Measurements from ENCODE around the gene SMU1.

The SMU1 gene

GRCh38 chr9:33076046-33077004 lies at the start of gene SMU1:
Gene SMU1, minus strand, starts transcription at chr9:33076674. Its CDS starts 66 bp downstream, at chr9:33076608.
- peak; percentile 98 for DNase-seq

GRCh38 chr9:33125461-33125860 lies 49.0 kb upstream of the SMU1 start:
- no peak for DNase-seq

DNA sequence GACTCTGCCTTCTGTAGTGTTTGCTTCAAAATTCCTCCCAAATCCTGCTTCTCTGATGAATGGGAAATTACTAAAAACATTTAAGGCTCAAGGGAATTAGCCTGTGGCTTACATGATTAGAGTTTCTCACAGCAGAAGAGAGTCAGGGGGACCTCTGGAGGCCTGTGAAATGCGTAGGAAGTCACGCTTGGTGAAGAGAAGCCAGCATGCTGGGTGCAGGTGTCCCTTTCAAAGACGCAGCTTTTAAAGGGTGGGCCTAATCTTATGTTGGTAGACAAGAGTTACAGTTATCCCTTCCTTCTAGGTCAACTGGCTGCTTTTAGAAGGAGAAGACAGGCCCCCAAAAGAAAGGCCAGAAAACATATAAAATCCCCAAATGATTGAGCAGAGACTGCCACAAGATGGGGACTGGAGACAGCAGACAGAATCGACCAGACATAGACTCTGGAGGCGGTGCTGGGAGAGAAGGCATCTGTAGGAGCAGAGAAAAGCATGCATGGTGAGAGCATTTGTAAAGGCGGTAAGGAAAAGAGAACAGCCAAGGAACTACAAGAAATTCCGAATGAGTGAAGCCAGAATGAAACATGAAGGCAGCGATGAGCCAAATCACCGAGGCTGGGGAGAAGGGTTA lies 48.4 kb upstream of the SMU1 start:
- DNase-seq: peak; percentile 60

DNA sequence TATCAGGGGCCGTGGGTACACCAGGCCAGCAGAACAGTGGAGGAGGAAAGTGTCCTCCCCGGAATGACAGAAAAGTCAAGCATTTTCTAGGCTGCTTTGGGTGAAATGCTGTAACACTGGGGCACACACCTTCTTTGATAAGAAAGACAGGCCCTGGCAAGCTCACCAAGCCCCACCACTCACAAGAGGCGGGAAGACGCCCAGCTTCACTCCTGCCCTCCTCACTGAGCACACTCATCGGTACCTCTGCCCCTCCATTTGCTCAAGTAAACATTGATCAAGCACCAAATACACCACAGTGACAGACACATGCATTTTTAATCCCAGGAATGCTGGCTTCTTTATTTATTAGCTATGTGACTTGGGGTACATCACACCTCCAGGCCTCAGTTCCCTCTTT lies 47.6 kb upstream of the SMU1 start:
- DNase-seq: no peak

DNA sequence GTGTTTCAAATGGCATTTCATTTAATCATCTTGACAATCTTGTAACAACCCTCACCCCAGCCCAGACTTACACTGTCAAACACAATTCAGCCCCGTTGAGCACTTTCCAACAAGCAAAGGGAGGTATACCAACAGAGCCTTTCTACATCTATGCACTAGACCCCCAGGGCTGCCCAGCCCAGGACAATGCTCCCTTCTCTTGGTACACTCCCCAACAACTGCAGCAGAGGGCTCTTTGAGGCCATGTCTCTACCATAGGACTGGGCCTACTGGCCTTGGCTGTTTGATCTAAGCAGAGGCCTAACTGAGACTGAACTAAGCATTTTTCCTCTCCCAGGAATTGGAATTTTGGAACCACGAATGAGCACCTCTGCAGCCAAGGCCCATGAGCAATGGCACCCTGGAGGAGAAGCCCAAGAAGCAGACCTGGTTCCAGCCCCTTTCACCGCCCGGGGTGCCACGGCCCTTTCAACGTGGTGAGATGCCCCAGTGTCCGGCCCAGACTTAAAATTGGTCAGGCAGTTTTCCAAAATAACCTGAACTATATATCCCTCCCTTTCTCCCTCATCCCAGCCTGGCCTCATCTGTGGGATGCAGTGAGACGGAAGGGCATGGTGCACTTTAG lies 47.0 kb upstream of the SMU1 start:
- no peak for DNase-seq

DNA sequence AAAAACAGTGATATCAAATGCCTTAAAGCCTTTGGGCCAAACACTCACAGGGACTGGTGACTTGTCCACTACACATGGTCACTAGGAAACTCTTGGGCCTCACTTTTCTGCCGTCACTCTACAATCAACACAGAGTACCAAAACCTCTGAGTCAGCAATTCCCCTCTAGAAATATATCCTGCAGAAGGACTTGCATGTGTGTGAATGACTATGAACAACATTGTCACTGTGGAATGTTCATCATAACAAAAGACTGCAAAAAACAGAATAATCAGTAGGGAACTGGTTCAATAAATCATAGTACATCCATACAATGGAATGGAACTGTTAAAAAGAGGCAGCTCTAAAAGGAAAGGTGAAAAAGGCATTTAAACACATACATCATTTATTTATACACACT lies 44.1 kb upstream of the SMU1 start:
- no peak for DNase-seq

- peak; percentile 17 for DNase-seq
Measured at GRCh38 chr9:33117796-33118195, 41.3 kb upstream of the SMU1 start.

- peak; percentile 59 for DNase-seq
Measured at GRCh38 chr9:33117306-33117705, 40.8 kb upstream of the SMU1 start.

- DNase-seq: no peak
Measured at GRCh38 chr9:33116860-33117259, 40.4 kb upstream of the SMU1 start.

DNA sequence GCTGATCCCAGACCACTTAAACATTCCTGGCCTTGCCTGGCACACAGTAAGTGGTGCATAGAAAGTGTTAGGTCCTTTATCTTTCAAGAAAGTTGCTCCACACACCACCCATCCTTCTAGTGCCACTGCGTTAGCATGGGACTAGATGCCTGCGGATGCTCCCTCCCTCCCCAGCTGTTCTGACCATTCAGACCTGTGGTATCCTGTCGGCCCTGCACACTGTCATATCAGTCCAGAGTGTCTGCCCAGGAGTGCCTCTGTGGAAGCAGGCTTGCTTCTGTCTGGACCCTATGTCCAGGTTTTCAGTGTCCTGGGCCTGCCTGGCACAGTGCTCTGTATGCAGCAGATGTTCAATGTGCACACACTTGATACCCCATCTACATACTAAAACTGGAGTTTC lies 38.3 kb upstream of the SMU1 start:
- no peak for DNase-seq

DNA sequence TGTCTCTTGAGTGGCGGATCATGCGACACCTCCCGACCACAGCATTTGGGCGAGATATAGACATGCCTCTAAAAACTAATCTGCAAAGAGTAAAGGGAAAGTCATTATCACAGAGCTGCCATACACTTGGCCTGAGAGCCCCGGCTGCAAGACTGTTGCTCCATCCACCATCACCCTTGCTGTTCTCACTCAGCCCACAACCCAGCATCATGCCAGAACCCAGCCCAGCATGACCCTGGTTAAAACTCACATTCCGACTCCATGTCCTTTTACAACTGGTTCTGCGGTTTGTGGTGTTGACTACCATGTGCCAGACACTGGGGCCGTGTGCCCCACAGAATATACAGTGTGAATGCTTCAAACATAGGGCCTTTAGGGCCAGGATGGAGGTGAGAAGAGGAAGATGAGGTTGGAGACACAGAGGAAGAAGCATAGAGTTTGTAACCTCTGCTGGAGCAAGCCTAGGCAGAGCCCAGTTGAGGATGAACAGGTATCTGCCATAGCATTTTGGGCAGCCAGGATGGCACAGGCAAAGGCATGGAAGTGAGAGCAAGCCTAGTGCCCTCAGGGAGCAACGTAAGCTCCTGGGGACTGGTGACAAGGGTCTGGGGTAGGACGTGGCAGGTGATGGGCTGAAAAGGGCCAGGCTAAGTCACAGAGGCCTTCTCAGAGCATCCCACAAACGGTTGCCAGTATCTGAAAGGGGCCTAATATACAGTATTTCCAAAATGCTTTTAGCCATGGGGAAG lies 37.5 kb upstream of the SMU1 start:
- no peak for DNase-seq

DNA sequence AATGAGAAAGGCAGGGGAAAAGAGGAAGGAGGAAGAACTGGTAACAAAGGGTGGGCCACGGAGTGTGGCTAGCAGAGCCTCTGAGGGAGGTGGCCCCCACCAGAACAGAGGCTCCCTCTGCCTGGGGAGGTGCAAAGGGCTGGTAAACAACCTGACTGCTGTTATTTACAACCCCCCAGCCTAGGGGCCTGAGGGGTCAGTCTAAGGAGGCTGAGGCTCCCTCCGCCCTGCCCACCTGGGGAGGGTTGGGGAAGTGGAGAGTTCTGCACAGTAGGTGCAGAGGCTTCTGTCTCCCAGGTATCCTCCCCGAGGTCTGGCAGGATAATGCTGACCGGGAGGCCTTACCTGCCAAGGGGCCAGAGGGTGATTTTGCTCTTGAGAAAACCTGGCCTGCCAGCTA lies 35.6 kb upstream of the SMU1 start:
- DNase-seq: no peak

GRCh38 chr9:33111631-33112030 lies 35.2 kb upstream of the SMU1 start:
- no peak for DNase-seq

DNA sequence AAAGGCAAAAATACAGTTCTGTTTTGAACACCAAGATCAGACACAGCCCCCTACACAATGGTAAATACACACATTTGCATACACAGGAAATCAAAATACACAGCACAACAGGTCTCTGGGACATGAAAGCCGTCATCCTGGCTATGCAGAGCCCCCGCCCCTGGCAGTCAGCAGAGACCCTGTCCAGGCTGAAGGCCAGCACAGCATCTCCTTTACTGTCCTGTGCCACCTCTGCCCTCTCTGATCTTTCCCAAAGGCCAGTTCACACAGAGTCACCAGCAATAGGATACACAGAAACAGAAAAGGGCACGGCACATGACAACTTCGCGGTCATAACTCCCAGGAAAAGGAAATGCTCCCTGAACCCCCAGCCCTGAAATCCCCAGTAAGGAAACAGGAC lies 34.2 kb upstream of the SMU1 start:
- no peak for DNase-seq

DNA sequence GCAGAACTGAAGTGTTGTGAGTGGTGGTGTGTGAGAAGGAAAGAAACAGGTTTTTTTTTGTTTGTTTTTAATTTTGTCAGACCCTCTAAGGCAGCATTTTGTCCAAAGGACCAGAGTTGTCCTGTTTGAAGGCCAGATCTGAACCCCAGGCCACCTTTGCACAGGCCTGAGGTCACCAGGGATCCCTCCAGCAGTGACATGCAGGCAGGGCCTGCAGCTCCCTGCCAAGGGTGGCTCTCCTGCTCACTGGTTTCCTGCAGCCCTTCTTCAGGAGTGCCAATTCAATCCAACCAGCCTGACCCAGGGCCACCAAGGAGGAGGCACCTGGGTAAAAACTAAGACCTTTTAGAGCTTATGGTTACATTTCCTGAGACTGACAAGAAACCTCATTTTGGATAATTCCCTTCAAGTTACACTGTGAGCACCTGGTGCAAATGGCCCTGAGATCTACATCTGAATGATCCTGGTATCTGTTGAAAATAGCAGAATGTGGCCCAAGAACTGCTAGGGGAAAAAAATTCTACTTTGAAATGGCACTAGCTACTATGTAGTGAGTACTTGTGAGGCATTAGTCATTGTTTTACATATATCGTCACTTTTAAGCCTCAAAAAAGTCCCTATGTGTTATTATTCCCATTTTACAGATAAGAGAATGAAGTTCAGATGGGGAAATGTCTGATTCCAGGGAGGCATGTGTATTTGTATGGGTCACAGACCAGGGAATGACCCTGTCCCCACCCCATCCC lies 33.5 kb upstream of the SMU1 start:
- DNase-seq: no peak

GRCh38 chr9:33109097-33109496 lies 32.6 kb upstream of the SMU1 start:
- DNase-seq: no peak

DNA sequence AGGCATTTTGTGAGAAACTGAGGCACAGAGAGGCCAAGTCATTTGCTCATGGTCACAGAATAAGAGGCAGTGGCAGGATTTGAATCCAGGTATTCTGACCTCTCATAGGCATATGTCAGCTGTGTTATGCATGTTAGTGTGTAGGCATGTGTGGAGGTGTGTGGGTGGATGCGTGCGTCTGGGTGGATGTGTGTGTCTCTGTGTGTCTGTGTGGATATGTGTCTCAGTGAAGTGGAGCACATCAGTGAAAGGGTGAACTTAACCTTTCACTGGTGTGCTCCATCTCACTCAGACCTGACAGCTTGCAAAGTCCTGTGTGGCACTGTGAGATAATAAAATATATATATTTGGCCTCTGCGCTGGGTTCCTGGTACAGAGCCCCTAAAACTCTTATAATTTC lies 32.0 kb upstream of the SMU1 start:
- DNase-seq: no peak

DNA sequence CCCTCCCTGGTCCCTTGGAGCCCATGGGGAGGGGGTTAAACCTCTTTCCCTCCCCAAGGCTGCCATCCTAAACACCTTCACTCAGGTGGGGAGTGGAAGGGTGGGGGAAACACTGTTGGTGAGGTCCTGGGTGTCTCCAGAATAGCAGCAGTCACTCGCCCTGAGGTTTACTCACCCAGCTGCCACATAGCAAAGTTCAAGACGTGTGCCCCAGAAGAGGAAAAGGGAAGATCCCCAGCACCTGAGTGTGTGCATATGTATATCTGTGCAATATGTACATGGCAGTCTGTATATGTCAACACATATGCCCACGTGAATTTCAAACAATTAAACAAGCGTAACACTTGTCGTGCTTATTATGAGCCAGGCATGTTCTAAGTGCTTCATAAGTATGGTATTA lies 31.3 kb upstream of the SMU1 start:
- no peak for DNase-seq

DNA sequence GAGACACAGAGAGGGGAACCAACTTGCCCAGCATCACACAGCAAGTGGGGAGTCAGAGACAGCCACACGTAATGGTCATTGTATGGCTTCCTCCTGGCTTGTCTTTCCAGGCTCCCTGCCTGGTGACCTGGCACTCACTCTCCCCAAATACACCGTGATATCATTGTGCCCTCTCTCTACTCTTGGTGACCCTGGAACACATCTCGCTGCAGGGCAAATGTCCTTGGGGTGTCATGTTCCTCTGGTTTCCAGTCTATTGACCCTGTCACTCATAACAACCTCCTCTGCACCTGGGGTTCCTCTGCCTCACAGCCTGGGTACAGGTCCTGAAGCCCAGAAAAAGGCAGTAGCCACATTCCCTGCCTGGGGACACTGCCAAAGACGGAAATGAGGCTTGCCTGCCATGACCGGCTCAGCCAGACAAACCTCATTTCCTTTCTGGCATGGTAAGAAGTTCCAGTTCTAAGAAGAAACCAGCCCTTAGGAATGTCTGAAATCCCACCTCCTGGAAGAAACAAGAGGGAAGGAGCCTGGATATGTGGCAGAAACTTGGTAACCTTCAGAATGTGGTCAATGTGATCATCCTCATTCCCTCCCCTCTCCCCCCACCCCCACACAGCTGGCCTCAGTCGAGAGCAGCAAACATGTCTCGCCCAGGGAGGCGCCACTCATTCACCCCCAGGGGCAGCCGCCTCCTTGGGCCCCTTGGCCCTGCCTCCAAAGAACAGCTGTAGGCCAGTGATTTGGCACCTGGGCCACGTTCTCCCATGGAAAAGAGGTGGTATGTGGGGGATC lies 30.6 kb upstream of the SMU1 start:
- peak; percentile 81 for DNase-seq

DNA sequence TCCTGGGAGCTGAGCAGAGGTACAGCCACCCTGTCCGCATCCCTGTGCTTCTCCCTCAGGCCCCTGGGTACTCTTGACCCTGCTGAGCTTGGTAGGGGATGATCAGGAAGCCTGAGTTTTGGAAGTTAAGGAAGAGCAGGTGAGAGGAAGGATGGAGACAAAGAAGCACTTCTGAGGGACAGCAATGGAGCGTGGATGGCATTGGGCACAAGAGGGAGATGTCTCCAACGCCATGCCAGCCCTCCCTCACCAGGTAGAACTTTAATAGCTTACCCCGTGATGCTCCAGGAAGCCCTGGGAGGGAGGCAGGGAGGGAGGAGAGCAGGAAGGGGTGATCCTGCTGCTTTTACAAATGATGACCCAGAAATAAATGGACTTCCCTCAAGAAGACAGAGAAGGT lies 29.9 kb upstream of the SMU1 start:
- DNase-seq: no peak

DNA sequence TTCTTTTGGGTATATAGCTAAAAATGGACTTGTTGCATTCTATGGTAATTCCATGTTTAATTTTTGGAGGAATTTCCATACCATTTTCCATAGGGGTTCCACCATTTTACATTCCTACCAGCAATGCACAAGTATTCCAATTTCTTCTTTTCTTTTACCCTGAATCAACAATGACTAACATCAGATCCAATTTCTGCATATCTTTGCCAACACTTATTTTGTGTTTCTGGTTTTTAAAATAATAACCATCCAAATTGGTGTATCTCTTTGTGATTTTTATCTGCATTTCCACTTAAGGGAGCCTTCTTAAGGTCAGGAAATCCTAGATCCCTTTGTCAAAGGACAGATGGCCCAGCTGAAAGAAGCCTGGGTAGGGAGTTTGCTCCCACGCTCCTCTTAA lies 29.5 kb upstream of the SMU1 start:
- DNase-seq: no peak

- DNase-seq: no peak
Measured at GRCh38 chr9:33105504-33105903, 29.0 kb upstream of the SMU1 start.

Data from right hindlimb (tissue), 1 donor.